K562 (cell line): ENCODE measurements around the gene VWA8. TPM values are rescaled to one million over a fixed set of nuclear protein-coding genes. Genes with fewer than 3 reads are reported as not detected.
A peak's percentile ranks its signal among the peaks of the same experiment; 100 is the strongest.

Source experiments
- ATAC-seq: fragments of 200-7000 bp; cut with Tn5 transposase; 3 replicates; pipeline ENCODE4 v1.9.1; 2020; ENCODE audit warnings: moderate library complexity
- BruUV-seq: library from RNA; stranded (reverse); fragments of 400-500 nt; replicated peaks from 2 replicates; lab custom pipeline; 2021; lab: Mats Ljungman, UMichigan
- CTCF ChIA-PET: fragments of 300-600 bp; formaldehyde crosslinking; extraction: SDS; loops from one replicate; lab custom pipeline; 2021; ENCODE audit warnings: low intra/inter-chr PET ratio; lab: Yijun Ruan, JAX
- POLR2A ChIA-PET: fragments of 300-600, 350-650 bp; sonication (Branson Sonifier 250); formaldehyde crosslinking; extraction: SDS; loops from one replicate; lab custom pipeline; 2021; ENCODE audit warnings: antibody characterized with exemption, inconsistent platforms; lab: Yijun Ruan, JAX
- DNase-seq, 4 experiments: peaks; one replicate each; pipeline versions ENCODE4 v3.0.0 to v3.0.0-alpha.2; 2011 to 2018; ENCODE audit warnings: low spot score in 3 of 4, mixed read lengths in 3 of 4; ENCODE audit errors: extremely low read depth in 1 of 4
- FAIRE-seq: peaks from 2 replicates; lab custom pipeline; 2011; peaks lifted over from hg19 to GRCh38; lab: Jason Lieb, UNC
- H2AFZ ChIP-seq: 2 replicates; pipeline ENCODE4 v1.6.0; 2011; ENCODE audit warnings: low read depth, low read length, control low read depth, inconsistent platforms
- H3K27ac ChIP-seq: fragments of 200-600 bp; 3 replicates; pipeline ENCODE4 v1.8.0; 2011; ENCODE audit warnings: low read depth, mild to moderate bottlenecking, control low read depth, inconsistent platforms, low read length, moderate library complexity, mixed read lengths; ENCODE audit errors: extremely low read depth
- H3K27me3 ChIP-seq, 2 experiments: fragments of 300-600 bp in 1 of 2; 2 replicates in 1 of 2; 3 replicates in 1 of 2; pipeline versions ENCODE4 v1.6.0 to v1.8.0; 2011; ENCODE audit warnings: inconsistent platforms in 2 of 2, low read length in 2 of 2, mild to moderate bottlenecking in 1 of 2, mixed read lengths in 1 of 2, moderate library complexity in 1 of 2; ENCODE audit not compliant: control insufficient read depth in 2 of 2, insufficient read depth in 2 of 2
- H3K36me3 ChIP-seq: fragments of 300-600 bp; 3 replicates; pipeline ENCODE4 v1.8.0; 2011; ENCODE audit warnings: mild to moderate bottlenecking, low read length, inconsistent platforms; ENCODE audit not compliant: control insufficient read depth, insufficient read depth
- H3K4me1 ChIP-seq, 2 experiments: fragments of 200-600 bp in 1 of 2; replicated peaks in 1 of 2; 2 replicates in 1 of 2; 3 replicates in 1 of 2; pipeline versions ENCODE4 v1.5.1 to v1.8.0; 2011; ENCODE audit warnings: inconsistent platforms in 2 of 2, low read length in 2 of 2, mild to moderate bottlenecking in 1 of 2, mixed read lengths in 1 of 2, moderate library complexity in 1 of 2; ENCODE audit not compliant: control insufficient read depth in 2 of 2, insufficient read depth in 2 of 2
- H3K4me2 ChIP-seq: 2 replicates; pipeline ENCODE4 v1.6.1; 2011; ENCODE audit warnings: low read length, control low read depth, inconsistent platforms, mixed read lengths; ENCODE audit not compliant: insufficient read depth
- H3K4me3 ChIP-seq: fragments of 200-600 bp; sonication (generic), shearing (Covaris generic); 2 replicates; pipeline ENCODE4 v1.5.1; 2016; ENCODE audit warnings: control low read depth, inconsistent platforms
- H3K79me2 ChIP-seq: fragments of 200-600 bp; 3 replicates; pipeline ENCODE4 v1.8.0; 2011; ENCODE audit warnings: low read length, inconsistent platforms; ENCODE audit not compliant: control insufficient read depth, insufficient read depth
- H3K9ac ChIP-seq, 2 experiments: 2 replicates each; pipeline versions ENCODE4 v1.6.0 to v1.6.1; 2011; ENCODE audit warnings: low read depth in 2 of 2, low read length in 2 of 2, control low read depth in 1 of 2, inconsistent platforms in 1 of 2, mild to moderate bottlenecking in 1 of 2, mixed read lengths in 1 of 2; ENCODE audit not compliant: insufficient read depth in 1 of 2
- H3K9me1 ChIP-seq: one replicate; pipeline ENCODE4 v1.6.0; 2011; ENCODE audit warnings: inconsistent platforms, mild to moderate bottlenecking, low read length, moderate library complexity; ENCODE audit not compliant: control insufficient read depth, insufficient read depth
- H3K9me3 ChIP-seq: replicated peaks from 2 replicates; pipeline ENCODE4 v1.5.1; 2011; ENCODE audit warnings: low read depth, low read length, inconsistent platforms; ENCODE audit not compliant: control insufficient read depth, insufficient read depth
- H4K20me1 ChIP-seq: replicated peaks from 2 replicates; pipeline ENCODE4 v1.6.1; 2011; ENCODE audit warnings: low read length, inconsistent platforms, mixed read lengths; ENCODE audit not compliant: control insufficient read depth, insufficient read depth
- CEBPZ ChIP-seq: fragments of 150-350 bp; IDR thresholded peaks from 2 replicates; pipeline ENCODE4 v1.6.1; 2014; ENCODE audit warnings: low read depth, mild to moderate bottlenecking, low read length, borderline replicate concordance
- CXXC5 ChIP-seq: fragments of 250-450 bp; sonication (Bioruptor Pico); IDR thresholded peaks from 2 replicates; pipeline ENCODE4 v1.8.0; 2022; ENCODE audit warnings: inconsistent platforms, mild to moderate bottlenecking, moderate library complexity
- HEY1 ChIP-seq: fragments of 250-450 bp; sonication (Bioruptor Pico); IDR thresholded peaks from 2 replicates; pipeline ENCODE4 v1.5.0; 2020; ENCODE audit warnings: mild to moderate bottlenecking, moderate library complexity, borderline replicate concordance
- IRF9 ChIP-seq: fragments of 450-650 bp; IDR thresholded peaks from 2 replicates; pipeline ENCODE4 v1.6.1; 2016; ENCODE audit warnings: missing biosample characterization, missing genetic modification characterization
- LCOR ChIP-seq: sonication (generic); formaldehyde crosslinking; IDR thresholded peaks from 2 replicates; pipeline ENCODE4 v1.8.0; 2022; ENCODE audit warnings: mild to moderate bottlenecking, missing genetic modification reagents
- MED1 ChIP-seq: sonication (generic); formaldehyde crosslinking; IDR thresholded peaks from 2 replicates; pipeline ENCODE4 v1.8.1; 2023; ENCODE audit warnings: missing genetic modification reagents, borderline replicate concordance
- POLR2AphosphoS2 ChIP-seq: IDR thresholded peaks from 2 replicates; pipeline ENCODE4 v1.6.1; 2012; ENCODE audit warnings: low read length, improper control_type of control experiment
- PTTG1 ChIP-seq: fragments of 450-650 bp; IDR thresholded peaks from 2 replicates; pipeline ENCODE4 v1.6.1; 2016; ENCODE audit warnings: low read depth, mild to moderate bottlenecking, missing genetic modification characterization, missing compliant biosample characterization
- WGBS: fragments of 100-300 bp; shearing (Covaris generic); methylation state at CpG from one replicate; pipeline ENCODE4 v1.1.6; 2016; ENCODE audit warnings: low coverage, mixed read lengths; ENCODE audit not compliant: insufficient coverage; ENCODE audit errors: missing lambda C conversion rate; 5-methylcytosine and 5-hydroxymethylcytosine counted together
- in situ Hi-C: fragments of 300-500 bp; cut with MboI; formaldehyde crosslinking; loops from 4 replicates; pipeline ENCODE4 v1.15.0; 2018; ENCODE audit warnings: inconsistent platforms, mixed read lengths
- intact Hi-C: fragments of 100-400 bp; cut with micrococcal nuclease; formaldehyde crosslinking; loops from 2 replicates; pipeline ENCODE4 v1.14.2; 2022
- polyA plus RNA-seq, 8 experiments: library from polyadenylated mRNA; depleted of rRNA in 4 of 8; stranded (reverse) in 5 of 8; unstranded in 3 of 8; fragments of >200 nt; fragmentation: Nextera tagmentation in 2 of 8; fragmentation: Illumina TruSeq in 1 of 8; extraction: Ambion mirVana in 2 of 8; extraction: Trizol in 1 of 8; gene quantifications; 2 replicates each; pipeline versions ENCODE4 v1.2.1 to v1.2.3, GENCODE V29; 2011 to 2014; ENCODE audit warnings: inconsistent platforms in 1 of 8, missing spikeins in 1 of 8
- total RNA-seq, 7 experiments: library from RNA; depleted of rRNA in 6 of 7; stranded (reverse); fragments of >200 nt in 6 of 7; fragmentation: Illumina TruSeq in 2 of 7; extraction: Trizol in 2 of 7; gene quantifications; 2 replicates each; pipeline versions ENCODE4 v1.2.1 to v1.2.3, GENCODE V29; 2011 to 2021; ENCODE audit warnings: low replicate concordance in 1 of 7
- TF ChIP-seq, protein P1 (sequence below), 3 experiments: IDR thresholded peaks in 2 of 3; conservative IDR thresholded peaks in 1 of 3; 2 replicates each; pipeline ENCODE4 v1.5.1; 2011 to 2012; ENCODE audit warnings: low read length in 3 of 3, mild to moderate bottlenecking in 3 of 3, control low read depth in 2 of 3, improper control_type of control experiment in 1 of 3, inconsistent platforms in 1 of 3, low read depth in 1 of 3, mixed read lengths in 1 of 3, moderate library complexity in 1 of 3; ENCODE audit not compliant: insufficient read depth in 2 of 3

VWA8 gene
- total and polyA plus RNA-seq, 9 of the 15 experiments (the other 6 are each of a cell fraction or from before 2014, with no cell fraction given), result 2.1 to 18.5 (median 13.3) TPM

GRCh38 chr13:41611385-41611784, 349.5 kb downstream of the VWA8 start:
- no peak for ATAC-seq
- in situ Hi-C loops (no loop called here), intact Hi-C loops (no loop called here)
- Histone ChIP-seq H3K27ac (no peak overlapping the region), H3K4me1 (no peaks in the 10 kb centered on the region), H3K36me3 (peaks cover 58% of the 10 kb centered on the region; the same call in 2 of the 3 replicates), H3K9me3 (no peaks in the 10 kb centered on the region), H3K9me1 (no peaks in the 10 kb centered on the region), H2AFZ (no peak overlapping the region), H3K4me3 (no peak overlapping the region), H3K79me2 (no peaks in the 10 kb centered on the region), H3K27me3 (no peaks in the 10 kb centered on the region), H3K9ac (no peak overlapping the region), H3K4me2 (no peak overlapping the region), H4K20me1 (no peaks in the 10 kb centered on the region)
- no TSS peak for BruUV-seq
- TF ChIP-seq, protein P1, sequence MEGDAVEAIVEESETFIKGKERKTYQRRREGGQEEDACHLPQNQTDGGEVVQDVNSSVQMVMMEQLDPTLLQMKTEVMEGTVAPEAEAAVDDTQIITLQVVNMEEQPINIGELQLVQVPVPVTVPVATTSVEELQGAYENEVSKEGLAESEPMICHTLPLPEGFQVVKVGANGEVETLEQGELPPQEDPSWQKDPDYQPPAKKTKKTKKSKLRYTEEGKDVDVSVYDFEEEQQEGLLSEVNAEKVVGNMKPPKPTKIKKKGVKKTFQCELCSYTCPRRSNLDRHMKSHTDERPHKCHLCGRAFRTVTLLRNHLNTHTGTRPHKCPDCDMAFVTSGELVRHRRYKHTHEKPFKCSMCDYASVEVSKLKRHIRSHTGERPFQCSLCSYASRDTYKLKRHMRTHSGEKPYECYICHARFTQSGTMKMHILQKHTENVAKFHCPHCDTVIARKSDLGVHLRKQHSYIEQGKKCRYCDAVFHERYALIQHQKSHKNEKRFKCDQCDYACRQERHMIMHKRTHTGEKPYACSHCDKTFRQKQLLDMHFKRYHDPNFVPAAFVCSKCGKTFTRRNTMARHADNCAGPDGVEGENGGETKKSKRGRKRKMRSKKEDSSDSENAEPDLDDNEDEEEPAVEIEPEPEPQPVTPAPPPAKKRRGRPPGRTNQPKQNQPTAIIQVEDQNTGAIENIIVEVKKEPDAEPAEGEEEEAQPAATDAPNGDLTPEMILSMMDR (IDR thresholded peaks at IDR 0.05 in 2 of 3, conservative IDR thresholded peaks at IDR 0.05 in 1 of 3; ENCODE audit: insufficient read depth in 2 of 3, low read depth in 1 of 3, low read length in 3 of 3), result 0 out of 6 replicates have a peak, but pooled peaks of 1 of the 3 experiments have one; percentile 2
- TF ChIP-seq LCOR (CRISPR knock-in tag), result no peak
- 88% methylated on average over 7 of the region's 8 CpGs for WGBS
- FAIRE-seq, result no peak
- no peak for DNase-seq
- CTCF ChIA-PET, result no interaction called here
- POLR2A ChIA-PET, result no interaction called here

DNA sequence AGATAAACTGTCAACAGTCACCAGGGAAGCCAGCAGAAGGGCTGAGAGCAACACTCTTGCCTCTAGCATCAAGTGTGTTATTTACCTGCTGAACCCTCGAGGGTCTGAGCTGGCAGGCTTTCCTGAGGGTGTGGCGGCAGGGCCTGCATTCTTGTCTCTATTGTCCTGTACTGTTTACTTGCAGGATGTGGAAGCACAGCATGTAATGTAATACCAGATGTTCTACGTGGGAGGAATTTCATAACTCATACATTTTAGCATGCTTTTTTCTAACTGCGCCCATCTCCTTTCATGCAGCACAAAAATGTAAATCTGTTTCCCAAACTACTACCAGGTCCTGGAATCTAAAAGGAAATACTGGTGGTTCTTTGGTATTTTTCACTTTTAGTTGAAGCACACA, 350.5 kb downstream of the VWA8 start:
- no peak overlapping the region for H3K9ac ChIP-seq
- TF ChIP-seq CEBPZ (no peak), POLR2AphosphoS2 (no peak), IRF9 (no peak), HEY1 (no peak), PTTG1 (tag) (no peak), CXXC5 (CRISPR knock-in tag) (no peak), MED1 (CRISPR knock-in tag) (no peak)

More for the DNA sequence above, 350.5 kb downstream of the VWA8 start:
- H3K9me3 ChIP-seq, result no peaks in the 10 kb centered on the region
- no TSS peak for BruUV-seq
- FAIRE-seq (no peak), ATAC-seq (no peak), DNase-seq (no peak)
- H3K79me2 ChIP-seq, result no peaks in the 10 kb centered on the region
- WGBS, result 91% methylated on average over 4 of the region's 4 CpGs
- in situ Hi-C loops, result no loop called here
- intact Hi-C loops, result no loop called here
- H3K36me3 ChIP-seq, result peaks cover 61% of the 10 kb centered on the region; the same call in 2 of the 3 replicates
- no peak overlapping the region for H3K27ac ChIP-seq
- no peaks in the 10 kb centered on the region for H3K27me3 ChIP-seq
- ChIA-PET CTCF (no interaction called here), POLR2A (no interaction called here)
- no peak overlapping the region for H3K4me2 ChIP-seq
- no peak overlapping the region for H3K4me3 ChIP-seq
- H3K9me1 ChIP-seq, result no peaks in the 10 kb centered on the region
- H2AFZ ChIP-seq, result no peak overlapping the region
- no peaks in the 10 kb centered on the region for H3K4me1 ChIP-seq
- no peaks in the 10 kb centered on the region for H4K20me1 ChIP-seq
